ENCODE measurements around the gene PIH1D1.
A peak's percentile ranks its signal among the peaks of the same experiment; 100 is the strongest.

The PIH1D1 gene

GRCh38 chr19:49415102-49415809, 36.4 kb downstream of the PIH1D1 start:
- no peak for DNase-seq

- no peak for DNase-seq
Measured at GRCh38 chr19:49414256-49414655, 37.4 kb downstream of the PIH1D1 start.

GRCh38 chr19:49413348-49413747, 38.3 kb downstream of the PIH1D1 start:
- DNase-seq: no peak

GRCh38 chr19:49411681-49412326, 39.8 kb downstream of the PIH1D1 start:
- no peak for DNase-seq

- peak; percentile 48 for DNase-seq
Measured at GRCh38 chr19:49409441-49410029, 42.1 kb downstream of the PIH1D1 start.

- no peak for DNase-seq
Measured at GRCh38 chr19:49408816-49409440, 42.7 kb downstream of the PIH1D1 start.

GRCh38 chr19:49407482-49408015, 44.1 kb downstream of the PIH1D1 start:
- DNase-seq: no peak

GRCh38 chr19:49407079-49407478, 44.5 kb downstream of the PIH1D1 start:
- no peak for DNase-seq

GRCh38 chr19:49403404-49404187, 48.0 kb downstream of the PIH1D1 start:
- DNase-seq: no peak

- no peak for DNase-seq
Measured at GRCh38 chr19:49400029-49400428, 51.6 kb downstream of the PIH1D1 start.

GRCh38 chr19:49398931-49399330, 52.7 kb downstream of the PIH1D1 start:
- no peak for DNase-seq

GRCh38 chr19:49398001-49398615, 53.5 kb downstream of the PIH1D1 start:
- no peak for DNase-seq

- DNase-seq: no peak
Measured at GRCh38 chr19:49396738-49397505, 54.7 kb downstream of the PIH1D1 start.
